Keratinocyte (primary cell): ENCODE results near the gene STK32C. TPM values are rescaled to one million over a fixed set of nuclear protein-coding genes. Genes with fewer than 3 reads are reported as not detected.

Experiments used
- DNase-seq: peaks from one replicate; pipeline ENCODE4 v3.0.0-alpha.2; 2011; ENCODE audit warnings: low read depth, missing footprints, low spot score
- FAIRE-seq: peaks from 2 replicates; lab custom pipeline; 2011; peaks lifted over from hg19 to GRCh38; lab: Jason Lieb, UNC
- H2AFZ ChIP-seq: 2 replicates; pipeline ENCODE4 v1.6.0; 2012; ENCODE audit warnings: low read length, control low read depth, inconsistent platforms; ENCODE audit not compliant: control insufficient read depth
- H3K27ac ChIP-seq: 2 replicates; pipeline ENCODE4 v1.5.1; 2011; ENCODE audit warnings: low read length; ENCODE audit not compliant: control insufficient read depth, insufficient read depth
- H3K27me3 ChIP-seq: 3 replicates; pipeline ENCODE4 v1.6.0; 2011; ENCODE audit warnings: low read length; ENCODE audit not compliant: control insufficient read depth, insufficient read depth; ENCODE audit errors: extremely low read depth
- H3K36me3 ChIP-seq, 2 experiments: 2 replicates in 1 of 2; 3 replicates in 1 of 2; pipeline ENCODE4 v1.5.1; 2011; ENCODE audit warnings: low read length in 2 of 2, mild to moderate bottlenecking in 1 of 2; ENCODE audit not compliant: control insufficient read depth in 2 of 2, insufficient read depth in 2 of 2; ENCODE audit errors: extremely low read depth in 1 of 2
- H3K4me1 ChIP-seq: 3 replicates; pipeline ENCODE4 v1.5.1; 2011; ENCODE audit warnings: low read length; ENCODE audit not compliant: control insufficient read depth, insufficient read depth; ENCODE audit errors: extremely low read depth
- H3K4me2 ChIP-seq: 3 replicates; pipeline ENCODE4 v1.6.0; 2011; ENCODE audit warnings: low read depth, low read length; ENCODE audit not compliant: control insufficient read depth, insufficient read depth; ENCODE audit errors: extremely low read depth
- H3K4me3 ChIP-seq, 3 experiments: fragments of 200-600 bp in 1 of 3; sonication (generic) in 1 of 3; 2 replicates in 2 of 3; 3 replicates in 1 of 3; pipeline ENCODE4 v1.5.1; 2011 to 2016; ENCODE audit warnings: low read length in 3 of 3, mild to moderate bottlenecking in 3 of 3, control low read depth in 2 of 3, inconsistent platforms in 1 of 3, low read depth in 1 of 3, mixed read lengths in 1 of 3, mixed run types in 1 of 3, moderate library complexity in 1 of 3; ENCODE audit not compliant: control insufficient read depth in 2 of 3, insufficient read depth in 2 of 3; ENCODE audit errors: extremely low read depth in 1 of 3
- H3K79me2 ChIP-seq: 2 replicates; pipeline ENCODE4 v1.6.0; 2012; ENCODE audit warnings: low read length; ENCODE audit not compliant: control insufficient read depth, insufficient read depth
- H3K9ac ChIP-seq: 3 replicates; pipeline ENCODE4 v1.6.0; 2011; ENCODE audit warnings: low read length; ENCODE audit not compliant: control insufficient read depth, insufficient read depth; ENCODE audit errors: extremely low read depth
- H3K9me1 ChIP-seq: 3 replicates; pipeline ENCODE4 v1.6.0; 2011; ENCODE audit warnings: low read length; ENCODE audit not compliant: control insufficient read depth, insufficient read depth; ENCODE audit errors: extremely low read depth
- H3K9me3 ChIP-seq: 2 replicates; pipeline ENCODE4 v1.5.1; 2012; ENCODE audit warnings: low read depth, low read length; ENCODE audit not compliant: control insufficient read depth
- H4K20me1 ChIP-seq: 3 replicates; pipeline ENCODE4 v1.6.0; 2011; ENCODE audit warnings: low read length; ENCODE audit not compliant: control insufficient read depth, insufficient read depth; ENCODE audit errors: extremely low read depth
- EZH2 ChIP-seq: IDR thresholded peaks from one replicate; pipeline ENCODE4 v1.6.1; 2012; ENCODE audit warnings: inconsistent platforms, mild to moderate bottlenecking, low read length, moderate library complexity
- dilution Hi-C: fragments of 300-500 bp; cut with MboI; formaldehyde crosslinking; loops from one replicate; pipeline ENCODE4 v1.7.0; 2020; ENCODE audit warnings: low sequenced_read_pairs; ENCODE audit not compliant: extremely low pct_ligation_motif_present
- polyA plus RNA-seq, 5 experiments: library from polyadenylated mRNA; depleted of rRNA in 3 of 5; stranded (reverse) in 3 of 5; stranded (forward) in 1 of 5; unstranded in 1 of 5; fragments of >200 nt; gene quantifications; 1 replicate in 1 of 5; 2 replicates in 3 of 5; 3 replicates in 1 of 5; pipeline versions ENCODE4 v1.2.1 to v1.2.3, GENCODE V29; 2011 to 2012; ENCODE audit warnings: missing spikeins in 2 of 5, low read depth in 1 of 5, low replicate concordance in 1 of 5
- TF ChIP-seq, protein P1 (sequence below), 3 experiments: IDR thresholded peaks in 1 of 3; conservative IDR thresholded peaks in 1 of 3; optimal IDR thresholded peaks in 1 of 3; 2 replicates in 2 of 3; 3 replicates in 1 of 3; pipeline versions ENCODE3 to v1.5.1; 2011; ENCODE audit warnings: low read length in 3 of 3, mild to moderate bottlenecking in 3 of 3, moderate library complexity in 2 of 3, control low read depth in 1 of 3, inconsistent platforms in 1 of 3; ENCODE audit not compliant: insufficient read depth in 2 of 3; ENCODE audit errors: extremely low read depth in 1 of 3

STK32C gene
- polyA plus RNA-seq, 1 donor (not counting 4 experiments of a cell fraction or from before 2014, with no cell fraction given): 4.1 TPM

DNA sequence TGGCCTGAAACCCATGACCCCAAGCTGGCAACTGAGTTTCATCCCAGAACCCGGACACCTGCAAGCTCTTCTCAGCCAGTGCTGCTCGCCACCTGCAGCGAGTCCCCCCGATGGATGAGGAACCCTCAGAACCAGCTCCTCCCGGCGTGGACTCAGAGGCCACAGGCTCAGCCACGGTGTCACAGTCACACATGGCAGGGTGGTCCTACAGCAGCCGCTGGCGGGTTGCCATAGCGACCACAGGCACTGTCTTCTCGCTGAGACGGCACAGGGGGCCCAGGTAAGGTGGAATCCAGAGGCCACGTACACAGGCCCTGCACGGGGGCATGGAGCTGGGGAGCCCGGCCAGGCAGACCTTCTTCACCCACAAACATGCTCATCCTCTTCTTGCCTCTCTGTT is 67.6 kb downstream of the STK32C start:
- Histone ChIP-seq H3K36me3 (no peaks in the 10 kb centered on the region), H3K4me1 (no peaks in the 10 kb centered on the region), H2AFZ (no peak overlapping the region), H3K9me1 (no peaks in the 10 kb centered on the region), H3K4me2 (no peak overlapping the region), H3K27ac (no peak overlapping the region), H3K9me3 (no peaks in the 10 kb centered on the region), H3K9ac (no peak overlapping the region), H4K20me1 (no peaks in the 10 kb centered on the region), H3K27me3 (no peaks in the 10 kb centered on the region), H3K79me2 (no peaks in the 10 kb centered on the region), H3K4me3 (no peak overlapping the region)
- TF ChIP-seq, protein P1, sequence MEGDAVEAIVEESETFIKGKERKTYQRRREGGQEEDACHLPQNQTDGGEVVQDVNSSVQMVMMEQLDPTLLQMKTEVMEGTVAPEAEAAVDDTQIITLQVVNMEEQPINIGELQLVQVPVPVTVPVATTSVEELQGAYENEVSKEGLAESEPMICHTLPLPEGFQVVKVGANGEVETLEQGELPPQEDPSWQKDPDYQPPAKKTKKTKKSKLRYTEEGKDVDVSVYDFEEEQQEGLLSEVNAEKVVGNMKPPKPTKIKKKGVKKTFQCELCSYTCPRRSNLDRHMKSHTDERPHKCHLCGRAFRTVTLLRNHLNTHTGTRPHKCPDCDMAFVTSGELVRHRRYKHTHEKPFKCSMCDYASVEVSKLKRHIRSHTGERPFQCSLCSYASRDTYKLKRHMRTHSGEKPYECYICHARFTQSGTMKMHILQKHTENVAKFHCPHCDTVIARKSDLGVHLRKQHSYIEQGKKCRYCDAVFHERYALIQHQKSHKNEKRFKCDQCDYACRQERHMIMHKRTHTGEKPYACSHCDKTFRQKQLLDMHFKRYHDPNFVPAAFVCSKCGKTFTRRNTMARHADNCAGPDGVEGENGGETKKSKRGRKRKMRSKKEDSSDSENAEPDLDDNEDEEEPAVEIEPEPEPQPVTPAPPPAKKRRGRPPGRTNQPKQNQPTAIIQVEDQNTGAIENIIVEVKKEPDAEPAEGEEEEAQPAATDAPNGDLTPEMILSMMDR (optimal IDR thresholded peaks at IDR 0.05 in 1 of 3, IDR thresholded peaks at IDR 0.05 in 1 of 3, conservative IDR thresholded peaks at IDR 0.05 in 1 of 3; ENCODE audit: extremely low read depth in 1 of 3, insufficient read depth in 2 of 3, low read length in 3 of 3): no peak
- no peak for TF ChIP-seq EZH2
- no peak for FAIRE-seq
- DNase-seq: no peak
- dilution Hi-C loops: no loop called here

DNA sequence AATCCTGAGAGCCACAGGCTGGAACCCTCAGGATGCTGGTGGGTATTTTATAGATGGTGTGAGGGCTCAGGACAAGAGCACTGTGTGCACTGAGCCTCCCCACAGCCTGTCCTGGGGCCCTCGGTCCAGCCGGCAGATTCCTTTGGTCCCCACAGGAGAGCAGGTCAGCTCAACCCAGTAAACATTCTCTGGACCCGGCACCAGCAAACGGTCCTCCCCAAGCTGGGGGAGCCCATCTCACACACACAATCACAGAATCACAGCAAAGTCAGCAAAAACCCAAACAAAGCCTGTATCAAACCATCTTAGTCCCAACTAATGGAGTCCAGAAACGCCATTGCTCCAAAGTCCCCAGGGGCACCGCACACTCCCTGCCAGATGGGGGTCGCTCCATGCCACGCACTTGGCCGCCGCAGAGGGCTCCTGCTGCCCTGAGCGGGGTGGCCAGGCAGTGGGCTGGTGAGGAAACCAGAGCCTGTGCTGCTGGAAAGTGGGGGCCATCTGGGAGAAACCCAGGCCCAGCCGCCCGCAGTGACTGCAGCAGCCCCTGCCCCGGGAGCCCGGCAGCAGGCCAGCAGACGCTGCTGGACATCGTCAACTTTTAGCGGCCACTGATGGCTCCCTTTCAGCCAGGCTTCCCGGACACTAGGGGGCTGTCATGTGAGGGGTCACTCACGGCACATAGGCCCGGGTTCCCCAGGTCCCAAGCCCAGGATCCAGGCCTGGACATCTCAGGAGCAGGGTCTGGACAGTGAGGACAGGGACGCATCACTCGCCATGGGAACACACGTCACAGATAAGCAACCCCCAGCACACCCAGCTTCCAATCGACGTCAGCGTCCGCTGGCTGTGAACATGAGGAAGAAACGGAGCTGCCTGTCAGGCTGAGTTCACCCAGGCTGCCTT is 68.4 kb downstream of the STK32C start:
- Histone ChIP-seq H3K4me2 (no peak overlapping the region), H3K27ac (no peak overlapping the region), H3K9me1 (no peaks in the 10 kb centered on the region), H3K36me3 (no peaks in the 10 kb centered on the region), H3K27me3 (no peaks in the 10 kb centered on the region), H3K9ac (no peak overlapping the region), H3K9me3 (no peaks in the 10 kb centered on the region), H3K79me2 (no peaks in the 10 kb centered on the region), H2AFZ (no peak overlapping the region), H3K4me3 (no peak overlapping the region), H4K20me1 (no peaks in the 10 kb centered on the region), H3K4me1 (no peaks in the 10 kb centered on the region)
- TF ChIP-seq, protein P1 (optimal IDR thresholded peaks at IDR 0.05 in 1 of 3, IDR thresholded peaks at IDR 0.05 in 1 of 3, conservative IDR thresholded peaks at IDR 0.05 in 1 of 3; ENCODE audit: extremely low read depth in 1 of 3, insufficient read depth in 2 of 3, low read length in 3 of 3): no peak
- no peak for TF ChIP-seq EZH2
- FAIRE-seq (no peak), DNase-seq (no peak)
- dilution Hi-C loops: no loop called here
